Articular chondrocyte of knee joint (primary cell): ENCODE results near the gene NEFH. TPM values are rescaled to one million over a fixed set of nuclear protein-coding genes. Genes with fewer than 3 reads are reported as not detected.

Source experiments
- total RNA-seq: library from RNA; depleted of rRNA; stranded (reverse); fragments of >200 nt; gene quantifications from 2 replicates; pipeline ENCODE4 v1.2.3, GENCODE V29; 2012

Gene NEFH, protein sequence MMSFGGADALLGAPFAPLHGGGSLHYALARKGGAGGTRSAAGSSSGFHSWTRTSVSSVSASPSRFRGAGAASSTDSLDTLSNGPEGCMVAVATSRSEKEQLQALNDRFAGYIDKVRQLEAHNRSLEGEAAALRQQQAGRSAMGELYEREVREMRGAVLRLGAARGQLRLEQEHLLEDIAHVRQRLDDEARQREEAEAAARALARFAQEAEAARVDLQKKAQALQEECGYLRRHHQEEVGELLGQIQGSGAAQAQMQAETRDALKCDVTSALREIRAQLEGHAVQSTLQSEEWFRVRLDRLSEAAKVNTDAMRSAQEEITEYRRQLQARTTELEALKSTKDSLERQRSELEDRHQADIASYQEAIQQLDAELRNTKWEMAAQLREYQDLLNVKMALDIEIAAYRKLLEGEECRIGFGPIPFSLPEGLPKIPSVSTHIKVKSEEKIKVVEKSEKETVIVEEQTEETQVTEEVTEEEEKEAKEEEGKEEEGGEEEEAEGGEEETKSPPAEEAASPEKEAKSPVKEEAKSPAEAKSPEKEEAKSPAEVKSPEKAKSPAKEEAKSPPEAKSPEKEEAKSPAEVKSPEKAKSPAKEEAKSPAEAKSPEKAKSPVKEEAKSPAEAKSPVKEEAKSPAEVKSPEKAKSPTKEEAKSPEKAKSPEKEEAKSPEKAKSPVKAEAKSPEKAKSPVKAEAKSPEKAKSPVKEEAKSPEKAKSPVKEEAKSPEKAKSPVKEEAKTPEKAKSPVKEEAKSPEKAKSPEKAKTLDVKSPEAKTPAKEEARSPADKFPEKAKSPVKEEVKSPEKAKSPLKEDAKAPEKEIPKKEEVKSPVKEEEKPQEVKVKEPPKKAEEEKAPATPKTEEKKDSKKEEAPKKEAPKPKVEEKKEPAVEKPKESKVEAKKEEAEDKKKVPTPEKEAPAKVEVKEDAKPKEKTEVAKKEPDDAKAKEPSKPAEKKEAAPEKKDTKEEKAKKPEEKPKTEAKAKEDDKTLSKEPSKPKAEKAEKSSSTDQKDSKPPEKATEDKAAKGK
- total RNA-seq: 0.22 and 0.39 TPM in 2 replicates

DNA sequence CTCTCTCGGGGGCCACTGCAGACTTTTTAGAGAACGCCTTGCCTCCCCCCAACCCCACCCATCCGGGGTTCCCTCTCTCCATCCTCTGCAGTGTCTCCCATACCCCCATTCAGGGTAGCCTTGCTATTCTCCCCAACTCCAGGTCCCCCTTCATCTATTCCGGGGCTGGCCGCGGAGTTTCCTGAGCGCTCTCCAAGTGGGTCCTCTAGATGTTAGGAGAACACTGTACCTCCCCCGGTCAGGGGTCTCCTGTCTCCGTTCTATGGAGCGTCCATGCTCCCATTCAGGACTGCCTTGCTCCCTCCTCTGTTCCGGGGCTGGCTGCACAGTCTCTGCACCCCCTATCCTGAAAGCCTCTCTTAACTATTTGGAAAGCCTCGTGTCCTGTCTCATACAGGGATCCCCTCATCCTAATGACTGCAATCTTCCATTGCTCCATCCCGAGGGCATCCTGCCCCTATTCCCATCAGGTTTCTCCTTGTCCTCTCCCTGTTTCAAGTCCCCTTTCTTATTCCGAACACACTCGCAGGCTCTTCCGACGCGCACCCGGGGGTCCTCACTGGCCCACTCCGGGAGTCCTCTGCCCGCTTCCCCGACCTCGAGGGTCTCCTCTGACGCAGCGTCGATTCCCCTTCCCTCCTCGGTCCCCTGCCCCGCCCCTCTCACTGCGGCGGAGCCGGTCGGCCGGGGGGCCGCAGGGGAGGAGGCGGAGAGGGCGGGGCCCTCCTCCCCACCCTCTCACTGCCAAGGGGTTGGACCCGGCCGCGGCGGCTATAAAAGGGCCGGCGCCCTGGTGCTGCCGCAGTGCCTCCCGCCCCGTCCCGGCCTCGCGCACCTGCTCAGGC is at the start of gene NEFH:
Gene NEFH, plus strand, starts transcription at position 802 of the 845 bp plus-strand sequence. CDS start 45 bp downstream, outside the sequence.

DNA sequence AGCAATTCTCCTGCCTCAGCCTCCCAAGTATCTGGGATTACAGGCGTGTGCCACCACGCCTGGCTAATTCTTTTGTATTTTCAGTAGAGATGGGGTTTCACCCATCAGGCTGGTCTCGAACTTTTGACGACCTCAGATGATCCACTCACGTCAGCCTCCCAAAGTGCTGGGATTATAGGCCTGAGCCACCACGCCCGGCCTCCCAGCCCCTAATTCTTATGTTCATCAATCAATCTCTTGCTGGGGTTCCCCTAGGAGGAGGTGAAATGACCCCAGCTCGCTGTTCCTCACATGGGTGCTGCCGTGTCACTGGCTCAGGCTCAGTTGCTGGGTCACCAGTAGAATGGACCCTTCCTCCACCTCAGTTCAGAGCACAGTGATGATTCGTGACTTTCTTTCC is 41.7 kb upstream of the NEFH start, which contains the start of gene RFPL1:
Gene RFPL1, plus strand, starts transcription at position 301 of the 400 bp plus-strand sequence.

Other genes starting within 250 kb of the NEFH start
- 22.8 and 26.7 TPM in 2 replicates for gene RHBDD3, start 212.2 kb upstream of the NEFH start, total RNA-seq
- gene EWSR1, start 211.9 kb upstream of the NEFH start, total RNA-seq: 157 and 184 TPM in 2 replicates
- gene GAS2L1, start 173.6 kb upstream of the NEFH start, total RNA-seq: 8.0 and 9.2 TPM in 2 replicates
- not detected in 2 replicates for gene RASL10A, start 164.5 kb upstream of the NEFH start, total RNA-seq
- 44.9 and 46.0 TPM in 2 replicates for gene AP1B1, start 91.6 kb upstream of the NEFH start, total RNA-seq
- gene RFPL1, start 41.6 kb upstream of the NEFH start, total RNA-seq: not detected in 2 replicates
- gene THOC5, start 73.5 kb downstream of the NEFH start, total RNA-seq: 44.0 and 53.4 TPM in 2 replicates
- gene NIPSNAP1, start 100.9 kb downstream of the NEFH start, total RNA-seq: 41.4 and 42.5 TPM in 2 replicates
- 120 TPM in 2 replicates for gene NF2, start 123.4 kb downstream of the NEFH start, total RNA-seq
- gene CABP7, start 239.8 kb downstream of the NEFH start, total RNA-seq: not detected in 2 replicates